Stimulated activated CD4-positive, alpha-beta T cell treated with anti-CD3 and anti-CD28 coated beads, Interleukin-15, amount 100 ng/mL, for 1 hour (primary cell): ENCODE results near the gene ARHGAP19.
"Not testable (repeated sequence)": the region's sequence is repeated elsewhere in the genome, so short reads cannot be mapped to it uniquely, and the experiment has no call there.

ENCODE experiments used
- DNase-seq, 2 donors: peaks; one replicate each; pipeline ENCODE4 v3.0.0-alpha.2; 2020; ENCODE audit warnings: low read depth in 1 of 2, low spot score in 1 of 2

The ARHGAP19 gene

DNA sequence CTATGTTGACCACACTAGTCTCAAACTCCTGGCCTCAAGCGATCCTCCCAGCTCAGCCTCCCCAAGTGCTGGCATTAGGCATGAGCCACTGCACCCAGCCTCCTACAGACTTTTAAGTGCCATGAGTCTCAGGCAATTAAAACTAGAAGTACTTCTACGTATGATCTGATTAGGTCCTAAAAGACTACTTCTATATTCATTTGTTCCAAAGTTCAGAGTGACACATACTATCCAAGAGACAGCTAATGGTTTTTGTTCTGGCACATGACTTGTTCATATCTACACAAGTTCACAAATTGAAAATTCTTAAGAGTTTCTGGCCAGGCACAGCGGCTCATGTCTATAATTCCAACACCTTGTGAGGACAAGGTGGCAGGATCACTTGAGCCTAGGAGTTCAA, 11.7 kb downstream of the ARHGAP19 start:
- DNase-seq: no peak

DNA sequence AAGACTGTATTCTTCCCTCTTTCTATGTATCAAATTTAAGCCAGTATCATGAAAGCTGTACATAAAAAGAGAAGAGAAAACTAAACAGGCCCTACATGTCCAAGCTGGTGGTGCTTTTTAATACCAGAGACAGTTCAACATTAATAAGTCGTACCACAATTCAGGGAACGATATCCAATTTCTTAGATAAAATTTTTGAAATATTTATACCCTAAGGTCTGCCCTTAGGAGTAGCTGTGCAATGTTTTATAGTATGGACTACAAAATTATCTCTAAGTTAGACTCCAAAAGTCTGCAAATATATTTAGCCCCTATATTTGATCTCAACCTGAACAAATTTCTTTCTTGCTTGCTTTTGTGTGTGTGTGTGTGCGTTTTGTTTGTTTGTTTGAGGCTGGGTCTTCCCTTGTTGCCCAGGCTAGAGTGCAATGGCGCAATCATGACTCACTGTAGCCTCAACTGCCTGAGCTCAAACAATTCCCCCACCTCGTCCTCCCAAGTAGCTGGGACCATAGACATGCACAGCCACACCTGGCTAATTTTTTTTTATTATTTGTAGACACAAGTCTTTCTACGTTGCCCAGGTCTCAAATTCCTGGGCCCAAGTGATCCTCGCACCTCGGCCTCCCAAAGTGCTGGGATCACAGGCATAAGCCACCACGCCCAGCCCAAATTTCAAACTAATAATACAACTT, 13.2 kb downstream of the ARHGAP19 start:
- no peak for DNase-seq

GRCh38 chr10:97278491-97278989, 13.9 kb downstream of the ARHGAP19 start:
- DNase-seq: no peak

DNA sequence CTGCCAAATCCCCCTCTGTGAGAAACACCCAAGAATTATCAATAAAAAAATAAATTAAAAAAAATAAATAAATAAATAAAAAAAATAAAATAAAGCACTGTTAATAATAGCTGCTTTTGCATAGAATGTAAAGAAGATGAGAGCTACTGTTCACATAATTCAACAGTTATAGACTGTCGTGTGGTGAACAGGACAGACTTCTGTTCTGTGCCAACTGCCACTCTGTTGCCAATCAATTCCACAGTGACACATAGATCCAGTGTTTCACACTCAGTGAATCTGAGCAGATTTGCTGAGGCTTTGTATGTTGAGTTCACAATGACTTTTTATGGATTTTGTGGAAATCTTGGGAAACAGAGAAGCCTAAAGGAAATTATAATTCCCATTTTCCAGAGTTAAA, 14.9 kb downstream of the ARHGAP19 start:
- no peak for DNase-seq

GRCh38 chr10:97274828-97275227, 17.6 kb downstream of the ARHGAP19 start:
- DNase-seq: no peak

DNA sequence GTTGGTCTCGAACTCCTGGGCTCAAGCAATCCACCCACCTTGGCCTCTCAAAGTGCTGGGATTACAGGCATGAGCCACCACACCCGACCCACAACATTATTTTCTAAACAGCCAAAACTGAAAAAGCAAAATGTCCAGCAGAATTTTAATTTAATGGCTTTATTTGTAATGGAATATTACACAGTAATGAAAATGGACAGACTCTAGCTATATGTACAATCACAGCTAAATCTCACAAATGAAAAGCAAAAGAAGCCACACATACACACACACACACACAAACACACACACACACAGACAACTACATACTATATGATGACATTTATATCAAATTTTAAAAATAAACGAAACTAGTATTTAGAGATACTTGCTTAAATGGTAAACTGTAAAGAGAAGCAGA, 18.7 kb downstream of the ARHGAP19 start:
- DNase-seq: no peak

- DNase-seq: no peak
Observed at GRCh38 chr10:97270523-97271154, 21.8 kb downstream of the ARHGAP19 start.

GRCh38 chr10:97267671-97268070, 24.8 kb downstream of the ARHGAP19 start:
- no peak for DNase-seq

DNA sequence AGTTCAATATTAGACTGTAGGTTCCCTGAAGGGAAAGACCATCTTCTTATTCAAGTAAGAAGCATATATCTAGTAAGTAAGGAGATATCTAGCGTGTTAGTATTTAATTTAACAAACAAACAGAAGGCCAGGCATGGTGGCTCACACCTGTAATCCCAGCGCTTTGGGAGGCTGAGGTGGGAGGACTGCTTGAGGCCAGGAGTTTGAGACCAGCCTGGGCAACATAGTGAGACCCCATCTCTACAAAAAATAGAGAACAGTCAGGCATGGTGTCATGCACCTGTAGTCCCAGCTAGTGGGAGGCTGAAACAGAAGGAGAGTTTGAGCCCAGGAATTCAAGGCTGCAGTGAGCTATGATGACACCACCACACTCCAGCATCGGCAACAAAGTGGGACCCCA, 27.3 kb downstream of the ARHGAP19 start:
- DNase-seq: not testable (repeated sequence)

- no peak for DNase-seq
Observed at GRCh38 chr10:97263971-97264370, 28.5 kb downstream of the ARHGAP19 start.

DNA sequence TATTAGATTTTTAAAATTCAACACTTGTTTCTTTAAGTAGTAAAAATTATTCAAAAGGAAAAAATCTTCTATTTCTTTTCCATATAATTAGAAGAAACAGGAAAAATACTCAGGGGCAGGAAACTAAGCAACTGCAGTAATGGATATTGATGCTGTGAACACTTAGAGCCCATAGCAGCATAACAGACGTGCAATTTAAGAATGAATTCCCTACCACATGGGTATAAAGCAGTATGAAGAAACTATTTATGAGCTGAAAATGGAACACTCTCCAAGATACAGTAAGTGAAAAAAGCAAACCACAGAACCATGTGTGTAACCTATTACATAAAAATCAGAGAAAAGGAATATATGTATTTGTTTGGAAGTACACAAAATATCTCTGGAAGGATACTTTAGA, 30.8 kb downstream of the ARHGAP19 start:
- DNase-seq: no peak

- no peak for DNase-seq
Observed at GRCh38 chr10:97261183-97261582, 31.3 kb downstream of the ARHGAP19 start.

DNA sequence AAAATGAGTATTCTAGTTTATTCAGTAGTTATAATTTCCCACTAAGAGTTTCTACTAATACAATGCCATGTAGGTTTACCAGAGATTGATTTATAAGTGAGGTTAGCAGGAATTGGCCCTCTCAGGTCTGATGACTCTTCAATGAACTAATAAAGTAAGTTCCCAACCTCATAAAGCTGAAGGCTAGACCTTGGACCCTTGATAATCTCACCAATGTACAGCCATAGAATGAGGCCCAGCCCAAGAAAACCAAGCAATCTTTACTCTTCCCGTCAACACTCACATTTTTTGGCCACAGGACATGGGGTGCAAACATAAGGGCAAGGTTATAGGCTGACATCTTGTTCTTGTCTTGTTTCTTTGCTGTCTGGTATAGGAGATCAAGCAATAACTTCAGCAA, 33.3 kb downstream of the ARHGAP19 start:
- no peak for DNase-seq

- DNase-seq: no peak
Observed at GRCh38 chr10:97256356-97256755, 36.1 kb downstream of the ARHGAP19 start.

DNA sequence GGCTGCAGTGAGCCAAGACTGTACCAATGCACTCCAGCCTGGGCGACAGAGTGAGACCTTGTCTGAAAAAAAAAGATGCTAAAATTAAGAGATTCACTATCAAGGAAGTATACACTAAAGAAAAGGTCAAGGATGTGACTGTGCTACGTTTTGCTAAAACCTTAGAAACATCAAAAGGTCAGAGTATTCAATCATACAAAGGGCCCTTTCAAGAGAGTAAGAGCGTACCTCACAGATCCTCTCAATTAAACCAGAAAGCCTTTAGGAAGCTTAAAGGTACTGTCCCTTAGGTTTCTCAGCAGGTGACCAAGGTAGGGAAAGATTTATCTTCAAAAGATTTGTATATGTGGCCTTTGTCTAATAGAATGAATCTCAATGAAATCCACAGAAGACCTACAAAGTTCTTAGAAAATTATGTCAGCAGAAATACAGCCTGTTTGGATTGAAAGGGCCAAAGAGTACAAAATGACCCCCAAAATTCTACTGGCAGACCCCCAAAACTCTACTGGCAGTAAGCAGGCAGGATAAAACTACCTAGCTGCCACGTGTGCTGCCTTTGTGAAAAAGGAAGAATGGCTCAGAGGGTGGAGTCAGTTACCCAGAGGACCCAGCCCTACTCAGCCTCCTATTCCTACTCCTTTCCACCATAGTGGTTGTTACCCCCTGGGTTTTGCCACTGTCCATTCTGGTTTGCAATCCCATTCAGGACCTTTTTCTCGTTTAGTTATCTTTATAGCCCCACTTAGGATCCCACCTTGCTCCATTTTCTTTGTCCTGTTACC, 36.7 kb downstream of the ARHGAP19 start:
- DNase-seq: no peak

DNA sequence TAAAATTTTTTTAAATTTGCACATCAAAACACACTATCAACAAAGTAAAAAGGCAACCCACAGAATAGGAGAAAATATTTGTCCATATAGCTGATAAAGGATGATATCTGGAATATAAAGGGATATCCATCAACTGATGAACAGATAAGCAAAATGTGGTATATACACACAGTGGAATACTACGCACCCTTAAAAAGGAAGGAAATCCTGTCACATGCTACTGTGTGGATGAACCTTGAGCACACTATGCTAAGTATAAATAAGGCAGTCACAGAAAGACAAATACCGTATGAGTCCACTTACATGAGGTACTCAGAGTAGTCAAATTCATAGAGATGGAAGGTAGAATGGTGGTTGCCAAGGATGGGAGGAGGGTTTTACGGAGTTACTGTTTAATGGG, 37.7 kb downstream of the ARHGAP19 start:
- no peak for DNase-seq

GRCh38 chr10:97250952-97251351, 41.5 kb downstream of the ARHGAP19 start:
- DNase-seq: no peak

DNA sequence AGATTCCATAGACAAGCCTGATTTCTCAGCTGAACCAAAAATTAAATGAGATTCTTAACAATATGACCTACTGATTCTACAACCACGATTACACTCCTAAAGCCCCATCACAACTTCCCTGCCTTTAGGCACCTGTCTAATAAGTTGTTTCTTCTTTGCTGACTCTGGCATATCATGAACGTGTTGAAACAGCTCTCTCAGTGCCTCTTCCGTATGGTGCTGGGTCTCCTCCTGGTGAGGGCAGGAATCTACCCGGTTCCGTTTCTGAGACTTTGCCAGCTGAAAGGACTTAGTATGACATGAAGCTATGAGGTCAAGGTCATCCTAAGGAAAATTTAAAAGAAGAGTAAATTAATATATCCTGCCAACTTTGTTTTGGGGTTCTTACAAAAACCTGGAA, 48.6 kb downstream of the ARHGAP19 start:
- no peak for DNase-seq

DNA sequence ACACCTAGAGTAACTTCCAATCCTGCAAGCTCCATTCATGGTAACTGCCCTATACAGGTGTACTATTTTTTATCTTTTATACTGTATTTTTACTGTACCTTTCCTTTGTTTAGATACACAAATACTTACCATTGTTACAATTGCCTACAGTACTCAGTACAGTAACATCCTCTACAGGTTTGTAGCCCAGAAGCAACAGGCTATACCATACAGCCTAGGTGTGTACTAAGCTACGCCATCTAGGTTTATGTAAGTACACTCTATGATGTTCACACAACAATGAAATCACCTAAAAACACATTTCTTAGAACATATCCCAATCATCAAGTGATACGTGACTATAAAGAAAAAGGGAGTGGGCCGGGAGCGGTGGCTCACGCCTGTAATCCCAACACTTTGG, 53.6 kb downstream of the ARHGAP19 start:
- no peak for DNase-seq

DNA sequence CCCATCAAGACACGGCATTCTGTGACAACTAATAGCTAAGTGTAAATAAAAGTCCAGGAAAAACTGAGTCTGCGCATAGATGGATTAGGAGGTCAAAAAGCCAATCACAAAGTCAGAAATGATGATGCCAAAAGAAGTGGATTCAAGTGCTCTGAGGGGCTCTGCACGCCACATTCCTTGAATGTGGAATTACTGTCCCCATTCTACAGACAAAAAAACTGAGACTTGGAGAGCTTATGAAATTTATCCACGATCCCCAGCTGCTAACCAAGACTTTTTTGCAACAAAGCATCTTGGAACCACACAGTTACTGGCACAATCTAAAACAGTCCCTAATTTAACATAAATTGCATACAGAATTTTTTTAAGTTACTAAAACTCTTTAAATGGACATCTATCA, 57.1 kb downstream of the ARHGAP19 start:
- DNase-seq: no peak

GRCh38 chr10:97234400-97234799, 58.0 kb downstream of the ARHGAP19 start:
- no peak for DNase-seq

GRCh38 chr10:97230146-97230545, 62.3 kb downstream of the ARHGAP19 start:
- DNase-seq: no peak
